Endothelial cell of umbilical vein (primary cell): ENCODE results near the gene FUZ.
"Not testable (repeated sequence)": the region's sequence is repeated elsewhere in the genome, so short reads cannot be mapped to it uniquely, and the experiment has no call there.

Experiments used
- CTCF ChIP-seq, 2 donors: IDR thresholded peaks; 1 replicate in 1 of 2; 2 replicates in 1 of 2; pipeline ENCODE4 v1.5.1; 2011; ENCODE audit warnings: low read length in 2 of 2, mild to moderate bottlenecking in 2 of 2, moderate library complexity in 2 of 2, control low read depth in 1 of 2, inconsistent platforms in 1 of 2, low read depth in 1 of 2; ENCODE audit not compliant: insufficient read depth in 1 of 2; ENCODE audit errors: extremely low read depth in 1 of 2
- EZH2 ChIP-seq: IDR thresholded peaks from 2 replicates; pipeline ENCODE4 v1.6.1; 2012; ENCODE audit warnings: borderline replicate concordance, low read depth, mild to moderate bottlenecking, moderate library complexity, low read length, inconsistent platforms; ENCODE audit not compliant: severe bottlenecking
- MAX ChIP-seq: IDR thresholded peaks from 2 replicates; pipeline ENCODE4 v1.6.1; 2011; ENCODE audit not compliant: insufficient read depth, insufficient read length
- MYC ChIP-seq: IDR thresholded peaks from one replicate; pipeline ENCODE4 v1.6.1; 2011; ENCODE audit warnings: mild to moderate bottlenecking, low read depth, low read length
- POLR2A ChIP-seq: IDR thresholded peaks from 2 replicates; pipeline ENCODE4 v1.6.1; 2012; ENCODE audit warnings: low read depth, mild to moderate bottlenecking, control low read depth, low read length
- POLR2AphosphoS5 ChIP-seq: IDR thresholded peaks from 2 replicates; pipeline ENCODE4 v1.6.1; 2012; ENCODE audit warnings: low read depth, mild to moderate bottlenecking, control low read depth, low read length, moderate library complexity; ENCODE audit not compliant: insufficient read depth

GRCh38 chr19:49819452-49820115 lies 6.5 kb upstream of the FUZ start:
- not testable (repeated sequence) for TF ChIP-seq CTCF (IDR thresholded peaks at IDR 0.05; ENCODE audit: extremely low read depth in 1 of 2, insufficient read depth in 1 of 2, low read depth in 1 of 2, low read length in 2 of 2); POLR2A; POLR2AphosphoS5; MAX; EZH2; MYC
